Vagina (tissue), 2 donors: ENCODE data around the gene AADACL3.

Experiments used
- CTCF ChIP-seq, 3 experiments: fragments of 450-650 bp in 2 of 3; fragments of 200-600 bp in 1 of 3; sonication (generic) in 1 of 3; IDR thresholded peaks; one replicate each; pipeline ENCODE4 v1.5.1; 2017 to 2019; ENCODE audit warnings: antibody characterized with exemption in 3 of 3, mild to moderate bottlenecking in 2 of 3, moderate library complexity in 2 of 3
- POLR2A ChIP-seq, 2 donors: fragments of 450-650 bp; IDR thresholded peaks; one replicate each; pipeline ENCODE4 v1.6.1; 2017; ENCODE audit warnings: antibody characterized with exemption in 2 of 2, mild to moderate bottlenecking in 2 of 2, moderate library complexity in 2 of 2

DNA sequence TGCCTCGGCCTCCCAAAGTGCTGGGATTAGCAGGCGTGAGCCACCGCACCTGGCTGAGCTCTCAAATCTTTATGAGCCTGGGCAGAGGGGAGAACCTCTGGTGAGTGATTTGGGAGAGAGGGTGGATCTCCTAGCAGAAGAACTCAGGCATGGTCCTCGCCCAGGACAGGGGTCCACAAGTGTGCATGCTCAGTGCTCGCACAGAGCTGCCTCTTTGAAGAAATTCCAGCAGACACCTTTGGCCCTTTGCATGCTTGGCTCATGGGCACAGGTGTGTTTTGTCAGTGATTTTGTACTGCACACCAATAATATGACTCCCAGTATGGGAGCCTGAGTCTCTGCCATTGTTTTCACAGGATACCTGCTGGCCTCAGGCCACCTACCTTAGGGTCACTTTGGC is 45.9 kb downstream of the AADACL3 start:
- TF ChIP-seq POLR2A (IDR thresholded peaks at IDR 0.05) (no peak), CTCF (IDR thresholded peaks at IDR 0.05) (no peak)
